ENCODE data around the gene MAPK8IP2. TPM values are rescaled to one million over a fixed set of nuclear protein-coding genes. Genes with fewer than 3 reads are reported as not detected.
A peak's percentile ranks its signal among the peaks of the same experiment; 100 is the strongest.

MAPK8IP2 gene
- total and polyA plus RNA-seq, 2 of the 13 experiments (the other 11 are each of a cell fraction or from before 2014, with no cell fraction given), result 1.3 to 2.6 TPM

GRCh38 chr22:50599816-50600455 lies 657 bp upstream of the MAPK8IP2 start (continued):
- TF ChIP-seq ARID2 (CRISPR knock-in tag; IDR thresholded peaks at IDR 0.05; ENCODE audit: borderline replicate concordance), result peak; percentile 57; the same call in 1 of the 2 replicates
- TF ChIP-seq ZKSCAN1 (IDR thresholded peaks at IDR 0.05; ENCODE audit: low read length), result no peak
- TF ChIP-seq, protein P1, sequence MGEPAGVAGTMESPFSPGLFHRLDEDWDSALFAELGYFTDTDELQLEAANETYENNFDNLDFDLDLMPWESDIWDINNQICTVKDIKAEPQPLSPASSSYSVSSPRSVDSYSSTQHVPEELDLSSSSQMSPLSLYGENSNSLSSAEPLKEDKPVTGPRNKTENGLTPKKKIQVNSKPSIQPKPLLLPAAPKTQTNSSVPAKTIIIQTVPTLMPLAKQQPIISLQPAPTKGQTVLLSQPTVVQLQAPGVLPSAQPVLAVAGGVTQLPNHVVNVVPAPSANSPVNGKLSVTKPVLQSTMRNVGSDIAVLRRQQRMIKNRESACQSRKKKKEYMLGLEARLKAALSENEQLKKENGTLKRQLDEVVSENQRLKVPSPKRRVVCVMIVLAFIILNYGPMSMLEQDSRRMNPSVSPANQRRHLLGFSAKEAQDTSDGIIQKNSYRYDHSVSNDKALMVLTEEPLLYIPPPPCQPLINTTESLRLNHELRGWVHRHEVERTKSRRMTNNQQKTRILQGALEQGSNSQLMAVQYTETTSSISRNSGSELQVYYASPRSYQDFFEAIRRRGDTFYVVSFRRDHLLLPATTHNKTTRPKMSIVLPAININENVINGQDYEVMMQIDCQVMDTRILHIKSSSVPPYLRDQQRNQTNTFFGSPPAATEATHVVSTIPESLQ (CRISPR knock-in tag; conservative IDR thresholded peaks at IDR 0.05), result peak; percentile 98
- TF ChIP-seq, protein P2, sequence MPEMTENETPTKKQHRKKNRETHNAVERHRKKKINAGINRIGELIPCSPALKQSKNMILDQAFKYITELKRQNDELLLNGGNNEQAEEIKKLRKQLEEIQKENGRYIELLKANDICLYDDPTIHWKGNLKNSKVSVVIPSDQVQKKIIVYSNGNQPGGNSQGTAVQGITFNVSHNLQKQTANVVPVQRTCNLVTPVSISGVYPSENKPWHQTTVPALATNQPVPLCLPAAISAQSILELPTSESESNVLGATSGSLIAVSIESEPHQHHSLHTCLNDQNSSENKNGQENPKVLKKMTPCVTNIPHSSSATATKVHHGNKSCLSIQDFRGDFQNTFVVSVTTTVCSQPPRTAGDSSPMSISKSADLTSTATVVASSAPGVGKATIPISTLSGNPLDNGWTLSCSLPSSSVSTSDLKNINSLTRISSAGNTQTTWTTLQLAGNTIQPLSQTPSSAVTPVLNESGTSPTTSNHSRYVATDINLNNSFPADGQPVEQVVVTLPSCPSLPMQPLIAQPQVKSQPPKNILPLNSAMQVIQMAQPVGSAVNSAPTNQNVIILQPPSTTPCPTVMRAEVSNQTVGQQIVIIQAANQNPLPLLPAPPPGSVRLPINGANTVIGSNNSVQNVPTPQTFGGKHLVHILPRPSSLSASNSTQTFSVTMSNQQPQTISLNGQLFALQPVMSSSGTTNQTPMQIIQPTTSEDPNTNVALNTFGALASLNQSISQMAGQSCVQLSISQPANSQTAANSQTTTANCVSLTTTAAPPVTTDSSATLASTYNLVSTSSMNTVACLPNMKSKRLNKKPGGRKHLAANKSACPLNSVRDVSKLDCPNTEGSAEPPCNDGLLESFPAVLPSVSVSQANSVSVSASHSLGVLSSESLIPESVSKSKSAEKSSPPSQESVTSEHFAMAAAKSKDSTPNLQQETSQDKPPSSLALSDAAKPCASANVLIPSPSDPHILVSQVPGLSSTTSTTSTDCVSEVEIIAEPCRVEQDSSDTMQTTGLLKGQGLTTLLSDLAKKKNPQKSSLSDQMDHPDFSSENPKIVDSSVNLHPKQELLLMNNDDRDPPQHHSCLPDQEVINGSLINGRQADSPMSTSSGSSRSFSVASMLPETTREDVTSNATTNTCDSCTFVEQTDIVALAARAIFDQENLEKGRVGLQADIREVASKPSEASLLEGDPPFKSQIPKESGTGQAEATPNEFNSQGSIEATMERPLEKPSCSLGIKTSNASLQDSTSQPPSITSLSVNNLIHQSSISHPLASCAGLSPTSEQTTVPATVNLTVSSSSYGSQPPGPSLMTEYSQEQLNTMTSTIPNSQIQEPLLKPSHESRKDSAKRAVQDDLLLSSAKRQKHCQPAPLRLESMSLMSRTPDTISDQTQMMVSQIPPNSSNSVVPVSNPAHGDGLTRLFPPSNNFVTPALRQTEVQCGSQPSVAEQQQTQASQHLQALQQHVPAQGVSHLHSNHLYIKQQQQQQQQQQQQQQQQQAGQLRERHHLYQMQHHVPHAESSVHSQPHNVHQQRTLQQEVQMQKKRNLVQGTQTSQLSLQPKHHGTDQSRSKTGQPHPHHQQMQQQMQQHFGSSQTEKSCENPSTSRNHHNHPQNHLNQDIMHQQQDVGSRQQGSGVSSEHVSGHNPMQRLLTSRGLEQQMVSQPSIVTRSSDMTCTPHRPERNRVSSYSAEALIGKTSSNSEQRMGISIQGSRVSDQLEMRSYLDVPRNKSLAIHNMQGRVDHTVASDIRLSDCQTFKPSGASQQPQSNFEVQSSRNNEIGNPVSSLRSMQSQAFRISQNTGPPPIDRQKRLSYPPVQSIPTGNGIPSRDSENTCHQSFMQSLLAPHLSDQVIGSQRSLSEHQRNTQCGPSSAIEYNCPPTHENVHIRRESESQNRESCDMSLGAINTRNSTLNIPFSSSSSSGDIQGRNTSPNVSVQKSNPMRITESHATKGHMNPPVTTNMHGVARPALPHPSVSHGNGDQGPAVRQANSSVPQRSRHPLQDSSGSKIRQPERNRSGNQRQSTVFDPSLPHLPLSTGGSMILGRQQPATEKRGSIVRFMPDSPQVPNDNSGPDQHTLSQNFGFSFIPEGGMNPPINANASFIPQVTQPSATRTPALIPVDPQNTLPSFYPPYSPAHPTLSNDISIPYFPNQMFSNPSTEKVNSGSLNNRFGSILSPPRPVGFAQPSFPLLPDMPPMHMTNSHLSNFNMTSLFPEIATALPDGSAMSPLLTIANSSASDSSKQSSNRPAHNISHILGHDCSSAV (CRISPR knock-in tag; IDR thresholded peaks at IDR 0.05; ENCODE audit: borderline replicate concordance), result no peak
- peak; percentile 99 for TF ChIP-seq ZFP36L2 (CRISPR knock-in tag; IDR thresholded peaks at IDR 0.05)
- TF ChIP-seq ZNF260 (CRISPR knock-in tag; IDR thresholded peaks at IDR 0.05; ENCODE audit: borderline replicate concordance, low read depth), result no peak
- TF ChIP-seq SKIL (CRISPR knock-in tag; IDR thresholded peaks at IDR 0.05; ENCODE audit: borderline replicate concordance), result peak; percentile 84
- TF ChIP-seq MTERF4 (CRISPR knock-in tag; IDR thresholded peaks at IDR 0.05), result peak; percentile 95
- TF ChIP-seq MED1 (CRISPR knock-in tag; IDR thresholded peaks at IDR 0.05), result peak; percentile 87
- peak; percentile 99 for TF ChIP-seq ATAD3A (CRISPR knock-in tag; IDR thresholded peaks at IDR 0.05)
- peak; percentile 100; the same call in 1 of the 2 replicates for TF ChIP-seq AHR (CRISPR knock-in tag; IDR thresholded peaks at IDR 0.05)
- TF ChIP-seq, protein P3, sequence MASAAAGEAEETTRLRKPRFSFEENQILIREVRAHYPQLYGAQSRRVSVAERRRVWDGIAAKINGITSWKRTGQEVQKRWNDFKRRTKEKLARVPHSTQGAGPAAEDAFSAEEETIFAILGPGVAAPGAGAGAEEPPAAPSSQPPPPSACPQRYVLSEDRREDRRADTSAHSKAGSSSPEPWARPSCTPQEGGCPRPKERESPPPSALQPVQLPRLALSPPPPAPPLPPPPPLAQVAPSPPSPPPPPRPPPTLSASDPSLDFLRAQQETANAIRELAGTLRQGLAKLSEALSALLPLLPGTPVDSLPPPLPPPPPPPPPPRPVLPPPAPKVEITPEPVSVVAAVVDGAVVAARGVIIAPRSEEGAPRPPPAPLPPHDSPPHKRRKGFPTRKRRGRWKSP (CRISPR knock-in tag; IDR thresholded peaks at IDR 0.05), result peak; percentile 83
- no peak; the same call in 1 of the 2 replicates for TF ChIP-seq KDM1A (CRISPR knock-in tag; IDR thresholded peaks at IDR 0.05)
- TF ChIP-seq MEIS1 (CRISPR knock-in tag; IDR thresholded peaks at IDR 0.05; ENCODE audit: borderline replicate concordance), result peak; percentile 85
